Right lobe of liver (tissue), 6 donors: ENCODE results near the gene CENPV. TPM values are rescaled to one million over a fixed set of nuclear protein-coding genes. Genes with fewer than 3 reads are reported as not detected.

Experiments
- ATAC-seq, 4 donors: fragments of 200-7000 bp; cut with Tn5 transposase; one replicate each; pipeline ENCODE4 v1.9.1; 2020; ENCODE audit warnings: mild to moderate bottlenecking in 4 of 4, moderate library complexity in 4 of 4
- DNase-seq, 3 donors: peaks; one replicate each; pipeline ENCODE4 v3.0.0-alpha.2; 2020
- H3K27ac ChIP-seq, 3 donors: fragments of 200-600 bp; one replicate each; pipeline ENCODE4 v1.8.0; 2022
- H3K27me3 ChIP-seq, 2 donors: fragments of 200-600 bp; one replicate each; pipeline ENCODE4 v1.8.0; 2022
- H3K36me3 ChIP-seq, 4 donors: fragments of 200-600 bp; sonication (generic) in 1 of 4; one replicate each; pipeline versions ENCODE4 v1.5.1 to v1.8.0; 2017 to 2022; ENCODE audit warnings: control low read depth in 1 of 4
- H3K4me1 ChIP-seq, 4 donors: fragments of 200-600 bp; sonication (generic) in 1 of 4; one replicate each; pipeline versions ENCODE4 v1.5.1 to v1.8.0; 2017 to 2022; ENCODE audit warnings: control low read depth in 1 of 4
- H3K4me3 ChIP-seq, 3 donors: fragments of 200-600 bp; one replicate each; pipeline ENCODE4 v1.8.0; 2022
- H3K9me3 ChIP-seq, 4 donors: fragments of 200-600 bp; sonication (generic) in 1 of 4; one replicate each; pipeline versions ENCODE4 v1.5.1 to v1.8.0; 2017 to 2022; ENCODE audit warnings: control low read depth in 1 of 4
- CTCF ChIP-seq, 4 donors: fragments of 200-600 bp in 3 of 4; fragments of 450-650 bp in 1 of 4; IDR thresholded peaks; one replicate each; pipeline versions ENCODE4 v1.5.1 to v1.8.0; 2016 to 2022; ENCODE audit warnings: antibody characterized with exemption in 4 of 4, mild to moderate bottlenecking in 2 of 4
- POLR2A ChIP-seq: fragments of 450-650 bp; IDR thresholded peaks from one replicate; pipeline ENCODE4 v1.6.1; 2017; ENCODE audit warnings: antibody characterized with exemption, mild to moderate bottlenecking
- WGBS: methylation state at CpG from one replicate; pipeline ENCODE4 v1.1.6; 2018; ENCODE audit warnings: low coverage, low lambda C conversion rate; ENCODE audit not compliant: insufficient coverage; ENCODE audit errors: missing lambda C conversion rate; 5-methylcytosine and 5-hydroxymethylcytosine counted together
- intact Hi-C, 2 donors: fragments of 100-400 bp; cut with DNase I; formaldehyde crosslinking; loops; one replicate each; pipeline versions ENCODE4 v1.11.2 to v1.14.1; 2022
- total RNA-seq, 6 experiments: library from RNA; depleted of rRNA in 2 of 6; stranded (reverse); fragments of >200 nt in 2 of 6; fragmentation: NEBNext Ultra II Directional in 3 of 6; extraction: Animal tissue kit (Norgen Biotek cat#: 25700) in 3 of 6; gene quantifications; one replicate each; pipeline versions ENCODE4 v1.1.0 to v1.2.4, GENCODE V29; 2016 to 2023
- donor health status: DM: no; HTN: yes; CAD: no.
- donor health status: DM: no; HTN: no; CAD: no.
- donor health status: DM: no; HTN: no; CAD: no.
- donor health status: DM: no; HTN: yes; CAD: no.
- donor health status: DM: no; HTN: yes; CAD: no.

The CENPV gene
- total RNA-seq, 6 experiments from 2014 or later, result 19.8 to 34.5 (median 24.8) TPM

GRCh38 chr17:16329519-16330271 lies 23.6 kb downstream of the CENPV start:
- H3K27ac ChIP-seq, result no peak overlapping the region
- no peak overlapping the region for H3K4me3 ChIP-seq

DNA sequence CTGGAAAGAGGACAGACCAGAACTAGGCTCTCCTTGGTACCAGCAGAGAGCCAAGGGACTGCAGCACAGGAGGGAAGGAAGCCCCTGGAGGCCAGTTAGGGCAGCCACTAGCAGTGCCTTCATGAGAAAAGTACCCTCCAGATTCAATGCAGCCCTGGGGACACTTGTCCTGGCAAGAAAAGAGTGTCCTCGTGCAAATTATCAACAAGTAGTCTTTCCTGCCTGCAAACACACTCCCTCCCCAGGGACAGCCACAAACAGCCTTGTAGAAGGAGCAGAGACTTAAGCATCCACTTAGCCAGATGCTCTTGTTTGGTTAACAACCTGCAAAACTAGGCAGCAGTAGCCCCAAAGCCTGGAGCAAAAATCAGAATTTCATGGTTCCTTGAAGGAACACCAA lies 24.3 kb downstream of the CENPV start:
- Histone ChIP-seq H3K4me3 (no peak overlapping the region), H3K4me1 (no peaks in the 10 kb centered on the region), H3K9me3 (no peaks in the 10 kb centered on the region), H3K27me3 (no peaks in the 10 kb centered on the region), H3K36me3 (no peaks in the 10 kb centered on the region), H3K27ac (no peak overlapping the region)
- WGBS, result 14% methylated on average over 1 of the region's 1 CpG
- no peak for TF ChIP-seq CTCF (IDR thresholded peaks at IDR 0.05)
- TF ChIP-seq POLR2A, result no peak
- intact Hi-C loops, result no loop called here
- peak in 3 of 4 donors; percentile 13 to 31 (median 21) for ATAC-seq
- DNase-seq, result no peak

More at GRCh38 chr17:16329519-16330271, 23.6 kb downstream of the CENPV start:
- Histone ChIP-seq H3K27me3 (no peaks in the 10 kb centered on the region), H3K36me3 (no peaks in the 10 kb centered on the region), H3K4me1 (no peaks in the 10 kb centered on the region), H3K9me3 (no peaks in the 10 kb centered on the region)
- ATAC-seq, result peak; percentile 89 to 97 (median 94)
- WGBS, result 48% methylated on average over 10 of the region's 11 CpGs
- peak in 2 of 3 donors; percentile 37 to 56 for DNase-seq
- TF ChIP-seq CTCF (IDR thresholded peaks at IDR 0.05) (no peak), POLR2A (no peak)
- intact Hi-C loops, result no loop called here

DNA sequence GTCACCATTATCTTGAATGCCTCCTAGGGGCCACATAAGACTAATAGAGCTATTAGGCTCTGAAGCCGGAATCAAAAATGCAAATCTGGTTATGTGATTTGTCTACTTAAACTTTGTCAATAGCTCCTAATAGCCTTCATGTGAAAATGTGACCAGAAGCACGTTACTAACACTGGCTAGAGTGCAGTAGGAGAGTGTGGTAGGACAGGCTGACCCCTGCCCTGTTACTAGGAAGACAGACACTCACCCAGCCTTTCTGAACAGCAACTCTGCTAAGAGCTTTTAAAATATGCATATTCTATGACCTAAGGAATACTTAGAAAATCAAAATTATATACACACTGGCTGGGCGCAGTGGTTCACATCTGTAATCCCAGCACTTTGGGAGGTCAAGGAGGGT lies 26.3 kb downstream of the CENPV start:
- no peaks in the 10 kb centered on the region for H3K9me3 ChIP-seq

GRCh38 chr17:16325964-16326363 lies 27.3 kb downstream of the CENPV start:
- Histone ChIP-seq H3K27ac (no peak overlapping the region), H3K4me1 (no peaks in the 10 kb centered on the region), H3K27me3 (no peaks in the 10 kb centered on the region), H3K36me3 (no peaks in the 10 kb centered on the region), H3K9me3 (no peaks in the 10 kb centered on the region), H3K4me3 (no peak overlapping the region)
- 100% methylated on average over 1 of the region's 1 CpG for WGBS
- DNase-seq, result no peak
- intact Hi-C loops, result no loop called here
- no peak for ATAC-seq
- TF ChIP-seq POLR2A (no peak), CTCF (IDR thresholded peaks at IDR 0.05) (no peak)

More for the DNA sequence above, 26.3 kb downstream of the CENPV start:
- 77% methylated on average over 2 of the region's 3 CpGs for WGBS
- no peak for TF ChIP-seq POLR2A
- Histone ChIP-seq H3K4me1 (no peaks in the 10 kb centered on the region), H3K27ac (no peak overlapping the region), H3K36me3 (no peaks in the 10 kb centered on the region), H3K4me3 (no peak overlapping the region), H3K27me3 (no peaks in the 10 kb centered on the region)
- intact Hi-C loops, result no loop called here
- DNase-seq, result no peak
- peak in 3 of 4 donors; percentile 58 to 68 (median 60) for ATAC-seq

DNA sequence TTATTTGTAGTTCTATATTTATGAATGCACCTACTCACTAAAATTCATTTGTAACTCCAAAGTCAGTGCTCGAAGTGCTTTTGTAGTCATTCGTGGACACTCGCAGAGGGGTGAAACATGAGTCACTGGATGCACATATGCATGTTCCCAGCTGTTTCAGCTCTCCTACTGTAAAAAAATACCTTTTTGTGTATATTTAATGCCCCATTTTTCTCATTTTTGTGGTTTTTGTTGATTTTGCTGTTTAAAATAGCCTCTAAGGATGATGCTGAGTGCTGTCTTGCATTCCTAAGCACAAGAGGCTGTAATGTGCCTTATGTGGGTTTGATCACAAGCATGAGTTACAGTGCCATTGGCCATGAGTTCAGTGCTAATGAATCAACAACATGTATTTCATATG lies 30.6 kb downstream of the CENPV start:
- no peaks in the 10 kb centered on the region for H3K4me1 ChIP-seq
- H3K27me3 ChIP-seq, result no peaks in the 10 kb centered on the region
- 98% methylated on average over 3 of the region's 3 CpGs for WGBS
- DNase-seq (no peak), ATAC-seq (no peak)
- H3K36me3 ChIP-seq, result no peaks in the 10 kb centered on the region
- H3K4me3 ChIP-seq, result no peak overlapping the region
- intact Hi-C loops, result no loop called here
- TF ChIP-seq POLR2A, result no peak
- TF ChIP-seq CTCF (IDR thresholded peaks at IDR 0.05), result no peak
- H3K9me3 ChIP-seq, result no peaks in the 10 kb centered on the region
- no peak overlapping the region for H3K27ac ChIP-seq
